ENCODE results near the gene DHRS13.
"Not testable (repeated sequence)": the region's sequence is repeated elsewhere in the genome, so short reads cannot be mapped to it uniquely, and the experiment has no call there.

GRCh38 chr17:28877150-28877711 is 25.6 kb downstream of the DHRS13 start:
- not testable (repeated sequence) for TF ChIP-seq MAX (IDR thresholded peaks at IDR 0.05); CTCF (IDR thresholded peaks at IDR 0.05; ENCODE audit: low read depth, low read length, missing input control); REST (IDR thresholded peaks at IDR 0.05); GABPA (IDR thresholded peaks at IDR 0.05 in 1 of 2, conservative IDR thresholded peaks at IDR 0.05 in 1 of 2); ATF3 (IDR thresholded peaks at IDR 0.05); TAF1 (conservative IDR thresholded peaks at IDR 0.05); JUND (IDR thresholded peaks at IDR 0.05); SP1 (IDR thresholded peaks at IDR 0.05); YY1 (IDR thresholded peaks at IDR 0.05); EGR1 (IDR thresholded peaks at IDR 0.05; ENCODE audit: low read depth in 2 of 2)
